BE2C (cell line): ENCODE results near the gene TOB1. TPM values are rescaled to one million over a fixed set of nuclear protein-coding genes. Genes with fewer than 3 reads are reported as not detected.
A peak's percentile ranks its signal among the peaks of the same experiment; 100 is the strongest.

Experiments
- DNase-seq: peaks from one replicate; pipeline ENCODE4 v3.0.0-alpha.2; 2020
- H3K27me3 ChIP-seq: fragments of 250-450 bp; sonication (Bioruptor Pico); 2 replicates; pipeline ENCODE4 v1.5.1; 2020; ENCODE audit warnings: mild to moderate bottlenecking
- H3K36me3 ChIP-seq: fragments of 250-450 bp; sonication (Bioruptor Pico); 2 replicates; pipeline ENCODE4 v1.5.1; 2020; ENCODE audit warnings: mild to moderate bottlenecking
- H3K4me1 ChIP-seq: fragments of 250-450 bp; sonication (Bioruptor Pico); 2 replicates; pipeline ENCODE4 v1.5.1; 2020
- H3K4me3 ChIP-seq: 2 replicates; pipeline ENCODE4 v1.5.1; 2011; ENCODE audit warnings: low read depth, low read length
- H3K9me3 ChIP-seq: fragments of 250-450 bp; sonication (Bioruptor Pico); 2 replicates; pipeline ENCODE4 v1.5.1; 2020
- polyA plus RNA-seq: library from polyadenylated mRNA; unstranded; fragments of >200 nt; gene quantifications from one replicate; pipeline ENCODE4 v1.2.1, GENCODE V29; 2012; ENCODE audit warnings: low read depth, missing spikeins; ENCODE audit not compliant: insufficient read length, insufficient read depth
- TF ChIP-seq, protein P1 (sequence below): IDR thresholded peaks from 2 replicates; pipeline ENCODE4 v1.5.1; 2012; ENCODE audit warnings: mild to moderate bottlenecking, low read depth, low read length

Gene TOB1, protein sequence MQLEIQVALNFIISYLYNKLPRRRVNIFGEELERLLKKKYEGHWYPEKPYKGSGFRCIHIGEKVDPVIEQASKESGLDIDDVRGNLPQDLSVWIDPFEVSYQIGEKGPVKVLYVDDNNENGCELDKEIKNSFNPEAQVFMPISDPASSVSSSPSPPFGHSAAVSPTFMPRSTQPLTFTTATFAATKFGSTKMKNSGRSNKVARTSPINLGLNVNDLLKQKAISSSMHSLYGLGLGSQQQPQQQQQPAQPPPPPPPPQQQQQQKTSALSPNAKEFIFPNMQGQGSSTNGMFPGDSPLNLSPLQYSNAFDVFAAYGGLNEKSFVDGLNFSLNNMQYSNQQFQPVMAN
- 55.7 TPM for polyA plus RNA-seq

DNA sequence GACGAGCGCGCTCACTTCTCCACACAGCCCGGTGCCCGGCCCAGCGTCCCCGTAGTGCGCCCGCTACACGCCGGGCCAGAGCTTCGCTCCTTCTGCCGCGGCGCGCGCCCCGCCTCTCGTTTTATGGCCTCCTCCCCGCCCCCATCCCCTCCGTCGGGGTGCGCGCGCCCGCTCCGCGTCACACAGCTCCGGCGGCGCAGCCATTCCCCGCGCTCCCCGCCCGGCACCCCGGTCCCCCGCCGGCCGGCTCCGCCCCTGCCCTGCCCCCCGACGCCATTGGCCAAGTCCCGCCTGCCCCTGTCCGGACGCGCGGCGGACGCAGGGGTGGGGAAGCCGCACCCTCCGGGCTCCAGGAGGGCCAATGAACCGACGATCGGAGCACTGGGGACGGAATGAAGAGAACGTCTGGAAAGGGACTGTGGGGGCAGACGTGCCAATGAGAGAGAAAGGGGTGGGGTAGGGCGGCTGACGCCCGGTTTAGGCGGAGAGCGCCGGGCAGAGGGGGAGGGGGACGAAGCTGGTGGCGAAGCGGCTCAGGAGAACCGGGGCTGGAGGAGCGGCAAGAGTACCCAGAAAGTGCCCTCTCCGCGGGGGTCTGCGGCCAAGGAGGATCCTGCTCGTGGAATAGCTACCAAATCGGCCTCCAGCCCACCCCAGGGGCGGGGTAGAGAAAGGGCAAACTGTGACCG is at the start of gene TOB1:
TOB1 (minus strand) TSS at position 94 of the 689 bp plus-strand sequence. CDS start 2,337 bp downstream, outside the sequence.
- TF ChIP-seq, protein P1, sequence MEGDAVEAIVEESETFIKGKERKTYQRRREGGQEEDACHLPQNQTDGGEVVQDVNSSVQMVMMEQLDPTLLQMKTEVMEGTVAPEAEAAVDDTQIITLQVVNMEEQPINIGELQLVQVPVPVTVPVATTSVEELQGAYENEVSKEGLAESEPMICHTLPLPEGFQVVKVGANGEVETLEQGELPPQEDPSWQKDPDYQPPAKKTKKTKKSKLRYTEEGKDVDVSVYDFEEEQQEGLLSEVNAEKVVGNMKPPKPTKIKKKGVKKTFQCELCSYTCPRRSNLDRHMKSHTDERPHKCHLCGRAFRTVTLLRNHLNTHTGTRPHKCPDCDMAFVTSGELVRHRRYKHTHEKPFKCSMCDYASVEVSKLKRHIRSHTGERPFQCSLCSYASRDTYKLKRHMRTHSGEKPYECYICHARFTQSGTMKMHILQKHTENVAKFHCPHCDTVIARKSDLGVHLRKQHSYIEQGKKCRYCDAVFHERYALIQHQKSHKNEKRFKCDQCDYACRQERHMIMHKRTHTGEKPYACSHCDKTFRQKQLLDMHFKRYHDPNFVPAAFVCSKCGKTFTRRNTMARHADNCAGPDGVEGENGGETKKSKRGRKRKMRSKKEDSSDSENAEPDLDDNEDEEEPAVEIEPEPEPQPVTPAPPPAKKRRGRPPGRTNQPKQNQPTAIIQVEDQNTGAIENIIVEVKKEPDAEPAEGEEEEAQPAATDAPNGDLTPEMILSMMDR: no peak
- Histone ChIP-seq H3K9me3 (no peaks in the 10 kb centered on the region), H3K4me1 (peaks cover 3% of the 10 kb centered on the region; the same call in 1 of the 2 replicates), H3K27me3 (no peaks in the 10 kb centered on the region), H3K4me3 (peak within 1 kb of the TSS; percentile 82), H3K36me3 (peaks cover 17% of the 10 kb centered on the region)
- peak; percentile 100 for DNase-seq

DNA sequence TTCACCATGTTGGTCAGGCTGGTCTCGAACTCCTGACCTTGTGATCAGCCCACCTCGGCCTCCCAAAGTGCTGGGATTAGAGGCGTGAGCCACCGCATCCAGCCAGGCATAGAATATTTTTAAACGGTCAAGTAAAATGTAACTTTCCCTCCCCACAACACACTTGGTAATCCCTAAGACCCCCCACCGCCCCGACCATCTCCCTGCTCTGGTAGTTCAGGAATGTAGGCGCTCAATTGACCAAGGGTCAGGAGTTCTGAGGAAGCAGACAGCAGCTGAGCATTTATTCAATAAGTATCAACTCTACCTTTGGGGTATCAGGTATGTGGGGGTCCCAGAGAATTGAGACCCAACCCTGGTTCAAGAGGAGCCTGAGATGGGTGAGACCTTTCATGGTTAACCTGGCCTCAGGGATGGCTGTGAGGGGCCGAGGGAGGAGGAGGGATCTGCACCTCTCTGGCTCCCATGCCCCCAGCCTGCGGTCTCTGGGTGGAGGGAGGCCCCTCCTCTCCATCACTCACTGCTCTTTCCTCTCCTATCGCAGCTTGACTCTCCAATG is 48.4 kb upstream of the TOB1 start:
- TF ChIP-seq, protein P1: no peak
- H3K4me1 ChIP-seq: peaks cover 13% of the 10 kb centered on the region

DNA sequence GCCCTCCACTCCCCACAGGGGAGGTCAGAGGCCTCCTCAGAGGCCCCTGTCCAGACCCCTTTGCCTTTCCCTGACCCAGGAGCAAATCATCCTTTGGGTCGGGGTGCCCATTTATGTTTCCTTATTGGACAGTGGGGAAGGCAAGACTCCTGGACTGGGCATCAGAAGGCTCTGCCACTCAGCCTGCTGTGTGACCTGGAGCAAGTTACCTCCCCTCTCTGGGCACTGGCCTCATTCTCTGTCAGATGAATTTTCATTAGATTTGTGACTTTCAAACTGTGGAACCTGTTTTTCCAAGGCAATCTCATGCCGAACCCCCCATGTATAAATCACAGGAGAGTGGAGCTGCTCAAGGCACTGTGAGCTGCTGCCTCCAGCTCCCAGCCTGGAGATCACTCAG is 47.0 kb upstream of the TOB1 start:
- Histone ChIP-seq H3K36me3 (no peaks in the 10 kb centered on the region), H3K4me3 (no peak overlapping the region), H3K9me3 (no peaks in the 10 kb centered on the region), H3K4me1 (no peaks in the 10 kb centered on the region; the same call in 1 of the 2 replicates), H3K27me3 (no peaks in the 10 kb centered on the region)
- TF ChIP-seq, protein P1: no peak
- DNase-seq: no peak

More for the DNA sequence above, 48.4 kb upstream of the TOB1 start:
- no peaks in the 10 kb centered on the region for H3K9me3 ChIP-seq
- DNase-seq: no peak
- H3K4me3 ChIP-seq: no peak overlapping the region
- no peaks in the 10 kb centered on the region for H3K36me3 ChIP-seq
- H3K27me3 ChIP-seq: no peaks in the 10 kb centered on the region

DNA sequence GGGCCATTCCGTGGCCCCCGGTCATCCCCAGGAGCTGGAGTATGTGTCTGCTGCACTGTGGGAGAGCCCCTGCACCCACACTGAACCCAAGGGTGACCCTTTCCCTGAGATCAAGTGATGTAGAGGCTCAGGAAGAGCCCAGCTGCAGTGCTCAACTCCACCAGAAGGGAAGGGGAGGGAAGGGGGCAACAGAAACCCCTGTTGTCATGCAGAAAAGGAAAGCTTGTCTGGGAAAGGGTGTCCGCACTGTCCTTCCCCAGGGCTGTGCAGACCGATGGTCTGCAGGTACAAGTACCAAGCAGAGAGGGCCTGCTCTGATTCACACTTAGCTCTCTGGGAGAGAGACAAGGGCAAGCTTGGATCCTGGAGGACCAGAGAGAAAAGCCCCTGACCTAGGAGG is 45.7 kb upstream of the TOB1 start:
- no peak overlapping the region for H3K4me3 ChIP-seq
- no peaks in the 10 kb centered on the region; the same call in 1 of the 2 replicates for H3K4me1 ChIP-seq
- no peak for DNase-seq
- no peaks in the 10 kb centered on the region for H3K36me3 ChIP-seq
- TF ChIP-seq, protein P1: peak; percentile 25; the same call in 1 of the 2 replicates
- H3K27me3 ChIP-seq: no peaks in the 10 kb centered on the region
- no peaks in the 10 kb centered on the region for H3K9me3 ChIP-seq

DNA sequence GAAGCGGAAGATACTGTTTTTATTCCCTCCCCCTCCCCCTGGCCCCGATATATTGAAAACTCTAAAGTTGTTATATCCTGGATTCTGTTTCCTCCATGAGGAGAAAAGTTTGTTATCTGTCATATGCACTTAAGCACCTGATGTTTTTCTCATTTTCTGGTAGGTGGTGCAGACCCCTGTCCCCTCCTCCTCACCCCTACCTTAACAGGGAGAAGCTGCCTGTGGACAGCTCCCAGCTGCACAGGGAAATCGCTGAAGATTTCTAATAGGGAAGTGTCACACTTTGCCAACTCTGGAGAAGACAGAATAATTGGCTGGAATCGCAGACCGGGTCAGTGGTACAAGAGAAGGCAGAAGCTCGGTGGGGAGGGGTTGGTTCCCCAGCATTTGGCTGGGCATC is 45.3 kb upstream of the TOB1 start:
- H3K4me1 ChIP-seq: peaks cover under 1% of the 10 kb centered on the region
- TF ChIP-seq, protein P1: no peak
- no peaks in the 10 kb centered on the region for H3K27me3 ChIP-seq
- no peak for DNase-seq
- no peaks in the 10 kb centered on the region for H3K9me3 ChIP-seq
- no peaks in the 10 kb centered on the region for H3K36me3 ChIP-seq
- H3K4me3 ChIP-seq: no peak overlapping the region
